SK-N-MC (cell line): ENCODE measurements around the gene EPHB3.

Source experiments
- EZH2 ChIP-seq: fragments of 200-600 bp; sonication (generic); IDR thresholded peaks from one replicate; pipeline ENCODE4 v1.6.1; 2017; ENCODE audit warnings: antibody characterized with exemption
- FOXP2 ChIP-seq: optimal IDR thresholded peaks from 2 replicates; pipeline ENCODE3; 2011; ENCODE audit warnings: mild to moderate bottlenecking, moderate library complexity; ENCODE audit not compliant: insufficient read depth; ENCODE audit errors: extremely low read length, control extremely low read depth
- POLR2AphosphoS5 ChIP-seq: IDR thresholded peaks from 2 replicates; pipeline ENCODE4 v1.6.1; 2012; ENCODE audit warnings: mild to moderate bottlenecking, low read depth, low read length, borderline replicate concordance

GRCh38 chr3:184590795-184591194 is 29.2 kb downstream of the EPHB3 start:
- no peak for TF ChIP-seq EZH2
- TF ChIP-seq POLR2AphosphoS5 = no peak
- no peak for TF ChIP-seq FOXP2
